HG03439 (cell line): ENCODE measurements around the gene FBH1.
A peak's percentile ranks its signal among the peaks of the same experiment; 100 is the strongest.
"Not testable (repeated sequence)": the region's sequence is repeated elsewhere in the genome, so short reads cannot be mapped to it uniquely, and the experiment has no call there.

Experiments used
- ATAC-seq: cut with Tn5 transposase; IDR thresholded peaks from one replicate; pipeline ENCODE4 v1.9.1; 2021; ENCODE audit warnings: mild to moderate bottlenecking, moderate library complexity; ENCODE audit not compliant: unreplicated experiment

Gene FBH1

GRCh38 chr10:5958077-5958476 lies 68.0 kb downstream of the FBH1 start:
- no peak for ATAC-seq

DNA sequence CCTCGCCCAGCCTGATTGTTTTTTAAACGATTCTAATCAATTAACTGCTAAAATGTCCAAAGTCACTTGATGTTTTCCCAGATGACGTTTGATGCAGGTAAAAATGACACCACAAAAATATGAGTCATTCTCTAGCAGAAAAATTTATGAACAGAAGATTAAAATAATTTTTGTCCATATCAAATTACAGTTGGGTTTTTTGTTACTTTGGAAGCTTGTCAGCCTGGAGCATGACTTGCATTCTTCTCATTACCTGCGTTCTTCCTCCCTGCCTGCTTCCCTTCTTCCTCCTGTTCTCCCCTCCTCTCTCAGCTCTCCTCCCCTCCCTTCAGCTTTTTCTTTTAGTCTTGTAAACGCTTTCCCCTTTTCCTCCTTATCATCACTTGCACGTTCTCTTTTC lies 68.6 kb downstream of the FBH1 start:
- ATAC-seq: no peak

GRCh38 chr10:5959142-5959541 lies 69.1 kb downstream of the FBH1 start:
- ATAC-seq: no peak

GRCh38 chr10:5959581-5960069 lies 69.6 kb downstream of the FBH1 start:
- no peak for ATAC-seq

- no peak for ATAC-seq
These were observed 70.3 kb downstream of the FBH1 start for GRCh38 chr10:5960070-5960972.

DNA sequence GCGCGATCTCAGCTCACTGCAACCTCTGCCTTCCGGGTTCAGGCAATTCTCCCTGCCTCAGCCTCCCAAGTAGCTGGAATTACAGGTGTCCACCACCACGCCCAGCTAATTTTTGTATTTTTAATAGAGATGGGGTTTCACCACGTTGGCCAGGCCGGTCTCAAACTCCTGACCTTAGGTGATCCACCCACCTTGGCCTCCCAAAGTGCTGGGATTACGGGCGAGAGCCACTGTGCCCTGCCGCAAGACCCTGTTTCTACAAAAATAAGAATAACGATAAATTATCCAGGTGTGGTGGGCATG lies 70.9 kb downstream of the FBH1 start:
- ATAC-seq: not testable (repeated sequence)

DNA sequence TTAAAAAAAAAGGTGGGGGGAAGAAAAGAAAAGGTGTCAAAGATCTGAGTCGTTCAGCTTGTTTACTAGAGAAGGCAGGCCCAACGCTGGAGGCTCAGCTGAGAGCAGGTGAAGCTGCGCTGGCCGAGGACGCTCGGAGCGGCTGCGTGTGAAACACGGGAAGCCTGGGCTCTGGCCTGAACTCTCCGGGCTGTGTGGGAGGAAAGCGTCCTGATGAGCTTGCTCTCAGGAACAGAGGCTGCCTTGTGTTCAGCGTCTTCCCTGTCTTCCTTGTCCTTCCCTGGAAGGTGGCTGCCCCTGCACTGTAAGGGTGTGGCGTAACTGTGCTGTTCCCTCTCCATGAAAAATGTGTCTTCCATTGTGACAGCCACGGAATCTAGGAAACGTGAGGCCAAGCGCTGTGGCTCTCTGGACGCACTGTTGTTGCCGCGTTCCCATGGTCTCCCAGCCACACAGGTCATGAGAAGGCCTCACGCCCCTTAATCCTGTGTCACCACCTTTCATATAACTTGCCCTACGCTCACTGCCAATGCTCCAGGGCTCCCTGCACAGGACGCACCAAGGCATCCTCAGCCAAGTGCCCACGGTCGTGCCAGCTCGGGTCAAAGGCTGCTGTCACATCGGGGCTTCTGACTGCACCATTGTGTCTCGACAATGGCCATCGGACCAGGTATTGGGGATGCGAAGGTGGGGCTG lies 71.5 kb downstream of the FBH1 start:
- ATAC-seq: no peak

DNA sequence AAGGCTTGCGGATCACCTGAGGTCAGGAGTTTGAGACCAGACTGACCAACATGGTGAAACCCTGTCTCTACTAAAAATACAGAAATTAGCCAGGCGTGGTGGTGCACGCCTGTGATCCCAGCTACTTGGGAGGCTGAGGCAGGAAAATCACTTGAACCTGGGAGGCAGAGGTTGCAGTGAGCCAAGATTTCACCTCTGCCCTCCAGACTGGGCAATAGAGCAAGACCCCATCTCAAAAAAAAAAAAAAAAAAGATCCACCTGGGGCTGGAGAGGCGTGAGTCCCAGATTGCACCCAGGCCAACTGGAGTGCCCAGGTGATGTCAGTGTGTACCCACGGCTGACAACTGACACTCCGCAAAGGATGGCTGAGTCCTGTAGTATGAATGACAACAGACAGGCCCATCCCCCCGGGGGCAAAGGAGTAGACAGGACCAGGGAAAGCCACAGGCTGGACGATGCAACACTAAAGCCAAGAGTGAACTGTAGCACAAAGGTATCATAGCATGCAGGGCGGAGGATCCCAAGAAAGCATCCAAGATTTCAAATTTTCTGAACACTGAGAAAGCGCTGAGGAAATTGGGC lies 72.4 kb downstream of the FBH1 start:
- not testable (repeated sequence) for ATAC-seq

DNA sequence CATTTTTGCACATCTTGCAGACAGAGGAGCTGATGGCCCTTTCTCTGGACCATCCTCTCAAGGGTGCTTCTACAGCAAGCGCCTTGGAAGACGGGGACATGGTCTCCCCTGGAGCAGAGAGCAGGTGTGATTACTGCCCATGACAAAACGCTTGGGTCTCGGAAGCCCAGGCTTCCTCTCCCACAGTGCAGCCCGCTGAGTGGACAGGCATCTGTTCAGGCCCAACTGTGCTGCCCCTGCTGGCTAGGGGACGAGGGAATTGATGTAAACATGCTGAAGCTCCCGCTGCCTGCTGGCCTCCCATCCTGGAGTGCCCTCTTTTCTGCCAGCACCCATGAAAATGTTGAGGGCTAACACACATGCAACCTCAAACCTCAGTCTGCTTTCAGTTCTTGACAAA lies 73.0 kb downstream of the FBH1 start:
- ATAC-seq: no peak

- ATAC-seq: no peak
These were observed 73.5 kb downstream of the FBH1 start for GRCh38 chr10:5963591-5963990.

DNA sequence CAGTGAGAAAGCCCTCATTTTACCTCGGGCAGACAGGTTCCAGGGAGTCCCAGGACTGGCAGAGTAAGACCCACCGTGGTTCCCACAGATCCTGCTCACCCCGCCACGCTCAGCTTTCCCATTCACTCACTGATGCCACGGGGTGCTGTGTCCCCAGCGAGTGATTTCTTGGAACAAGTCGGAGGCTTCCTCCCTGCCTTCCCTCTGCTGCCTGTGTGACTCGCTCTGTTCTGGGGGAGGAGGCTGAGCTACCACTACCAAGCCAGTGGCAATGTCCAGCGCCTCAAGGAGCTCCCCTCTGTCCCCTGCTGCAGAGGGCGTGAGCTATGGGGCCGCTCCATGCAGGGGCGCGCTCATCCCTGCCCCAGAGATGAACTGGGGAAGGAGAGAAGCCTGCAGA lies 74.7 kb downstream of the FBH1 start:
- ATAC-seq: no peak

DNA sequence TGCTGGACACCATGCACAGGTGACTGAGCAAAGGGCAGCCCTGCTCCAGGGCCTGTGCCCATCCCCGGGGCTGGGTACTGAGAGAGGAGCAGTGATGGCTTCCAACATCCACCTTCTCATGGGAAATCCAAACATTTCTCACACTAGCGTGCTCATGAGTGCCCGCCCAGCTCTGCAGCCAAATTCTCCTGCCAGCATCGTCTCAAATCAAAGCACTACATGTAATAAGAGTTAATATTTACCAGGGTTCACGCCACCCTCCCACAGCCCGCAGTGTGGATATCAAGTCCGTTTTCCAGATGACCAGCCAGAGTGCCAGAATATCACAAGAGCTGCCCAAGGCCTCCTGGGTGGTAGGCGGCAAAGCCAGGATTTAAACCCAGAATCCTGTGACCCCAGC lies 75.2 kb downstream of the FBH1 start:
- ATAC-seq: no peak

- ATAC-seq: no peak
These were observed 78.1 kb downstream of the FBH1 start for GRCh38 chr10:5968037-5968680.

- no peak for ATAC-seq
These were observed 78.8 kb downstream of the FBH1 start for GRCh38 chr10:5968681-5969453.

- ATAC-seq: no peak
These were observed 80.0 kb downstream of the FBH1 start for GRCh38 chr10:5970066-5970465.

- no peak for ATAC-seq
These were observed 80.5 kb downstream of the FBH1 start for GRCh38 chr10:5970527-5970926.

DNA sequence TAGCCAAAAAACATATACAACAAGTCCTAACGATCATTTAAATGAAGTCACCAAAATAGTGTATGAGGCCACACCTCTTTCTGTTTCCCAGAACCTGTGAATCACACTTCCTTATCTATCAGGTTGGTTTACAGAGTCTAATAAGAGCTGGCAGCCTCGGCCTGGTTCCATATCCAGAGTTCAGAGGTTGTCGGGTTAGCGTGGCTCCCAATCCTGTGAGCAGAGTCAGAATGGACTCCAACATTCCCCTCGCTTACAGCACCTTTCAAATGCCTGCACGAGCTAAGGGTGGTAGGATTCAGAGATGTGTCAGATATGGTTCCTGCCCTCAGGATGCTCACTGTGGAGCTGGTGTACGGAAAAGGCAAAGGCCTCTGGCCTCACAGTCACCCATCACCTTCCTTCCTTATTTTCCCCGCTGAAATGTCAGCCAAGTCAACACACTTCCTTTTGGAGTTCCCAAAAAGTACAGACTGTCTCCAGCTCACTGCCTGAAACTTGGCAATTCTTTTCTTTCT lies 81.3 kb downstream of the FBH1 start:
- ATAC-seq: no peak

DNA sequence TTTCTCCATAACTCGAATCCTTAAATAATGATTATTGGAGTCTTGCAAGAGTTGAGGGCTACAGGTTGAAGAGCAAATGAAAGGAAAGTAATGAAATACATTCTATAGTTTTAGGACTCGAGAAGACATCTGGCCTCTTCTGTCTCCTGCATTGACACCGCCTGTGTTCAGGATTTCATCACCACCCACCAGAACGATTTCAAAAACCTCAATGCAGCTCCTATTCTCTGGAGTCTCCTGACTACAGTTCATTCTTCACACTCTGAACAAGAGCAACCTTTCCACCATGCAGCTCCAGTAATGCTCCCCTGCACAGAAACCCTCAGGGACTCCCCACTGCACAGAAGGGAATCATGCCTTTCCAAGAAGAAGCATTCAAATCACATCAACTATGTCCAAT lies 81.8 kb downstream of the FBH1 start:
- no peak for ATAC-seq

DNA sequence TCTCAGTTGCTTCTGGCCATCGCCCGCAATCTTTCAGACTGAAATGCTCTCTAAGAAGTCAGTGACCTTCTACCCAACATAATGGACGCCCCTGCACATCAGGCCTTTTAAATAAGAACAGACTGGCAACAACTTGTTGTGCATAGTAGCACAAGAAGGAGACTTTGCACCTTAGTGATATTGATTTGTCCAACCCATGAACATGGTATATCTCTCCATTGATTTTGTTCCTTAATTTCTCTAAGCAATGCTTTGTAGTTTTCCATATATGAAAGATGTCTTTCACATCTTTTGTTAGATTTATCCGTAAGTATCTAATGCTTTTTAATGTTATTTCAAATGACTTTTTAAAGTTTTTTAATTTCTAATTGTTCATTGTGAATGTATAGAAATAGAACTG lies 83.0 kb downstream of the FBH1 start:
- no peak for ATAC-seq

DNA sequence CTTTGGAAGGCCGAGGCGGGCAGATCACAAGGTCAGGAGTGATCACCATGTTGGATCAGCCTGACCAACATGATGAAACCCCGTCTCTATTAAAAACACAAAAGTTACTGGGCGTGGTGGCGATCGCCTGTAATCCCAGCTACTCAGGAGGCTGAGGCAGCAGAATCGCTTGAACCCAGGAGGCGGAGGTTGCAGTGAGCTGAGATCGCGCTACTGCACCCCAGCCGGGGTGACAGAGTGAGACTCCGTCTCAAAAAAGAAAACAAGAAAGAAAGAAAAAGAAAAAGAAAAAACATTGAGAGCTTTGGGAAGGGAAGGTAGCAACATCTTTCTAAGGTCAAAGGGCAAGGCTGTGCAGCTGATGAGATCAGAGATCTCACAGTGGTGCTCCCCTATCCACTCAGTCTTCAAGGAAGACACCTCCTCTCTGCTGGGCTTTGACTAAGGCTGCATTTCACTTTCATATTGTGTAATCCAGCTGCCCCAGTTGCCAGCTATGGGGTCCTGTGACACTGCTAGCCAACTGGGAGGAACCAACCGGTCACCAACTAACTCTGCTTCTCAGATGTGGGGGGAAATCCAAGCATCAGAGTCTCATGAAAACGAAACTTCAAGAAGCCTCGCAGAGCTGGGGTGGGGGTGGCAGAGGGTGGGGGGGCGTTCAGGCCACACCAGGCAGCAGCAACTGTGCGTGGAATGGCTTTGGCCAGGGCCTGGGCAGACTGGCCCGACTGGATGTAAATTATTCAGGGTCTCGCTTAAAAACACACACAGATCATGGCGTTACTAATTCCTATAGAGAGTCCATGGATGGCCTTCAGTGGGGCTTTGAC lies 85.8 kb downstream of the FBH1 start:
- peak; percentile 59 for ATAC-seq
